H9 (cell line): ENCODE measurements around the gene MPL. TPM values are rescaled to one million over a fixed set of nuclear protein-coding genes. Genes with fewer than 3 reads are reported as not detected.

Source experiments
- DNase-seq: peaks from one replicate; pipeline ENCODE4 v3.0.0-alpha.2; 2017
- H2AFZ ChIP-seq: one replicate; pipeline ENCODE4 v1.6.1; 2013; ENCODE audit warnings: mild to moderate bottlenecking, low read length, control low read depth, moderate library complexity
- H2AK5ac ChIP-seq: 2 replicates; pipeline ENCODE4 v1.6.1; 2013; ENCODE audit warnings: low read length, control low read depth, mixed read lengths; ENCODE audit not compliant: insufficient read length
- H2BK120ac ChIP-seq: one replicate; pipeline ENCODE4 v1.6.1; 2013; ENCODE audit warnings: low read depth, mild to moderate bottlenecking, low read length, control low read depth, inconsistent platforms; ENCODE audit not compliant: poor library complexity, severe bottlenecking
- H2BK12ac ChIP-seq: 2 replicates; pipeline ENCODE4 v1.6.1; 2013; ENCODE audit warnings: low read length, control low read depth, mixed read lengths, low read depth; ENCODE audit not compliant: insufficient read length
- H2BK15ac ChIP-seq: 2 replicates; pipeline ENCODE4 v1.6.1; 2013; ENCODE audit warnings: low read depth, low read length, control low read depth
- H2BK20ac ChIP-seq: one replicate; pipeline ENCODE4 v1.6.1; 2013; ENCODE audit warnings: low read depth, mild to moderate bottlenecking, low read length, control low read depth, inconsistent platforms; ENCODE audit not compliant: poor library complexity, severe bottlenecking
- H2BK5ac ChIP-seq: 2 replicates; pipeline ENCODE4 v1.6.1; 2013; ENCODE audit warnings: low read length, control low read depth, mixed read lengths; ENCODE audit not compliant: insufficient read length
- H3K14ac ChIP-seq: 2 replicates; pipeline ENCODE4 v1.6.1; 2013; ENCODE audit warnings: low read length, control low read depth; ENCODE audit not compliant: insufficient read depth
- H3K18ac ChIP-seq: 2 replicates; pipeline ENCODE4 v1.6.1; 2013; ENCODE audit warnings: low read depth, mild to moderate bottlenecking, mixed read lengths, low read length, control low read depth; ENCODE audit not compliant: insufficient read length
- H3K23ac ChIP-seq: 2 replicates; pipeline ENCODE4 v1.6.1; 2013; ENCODE audit warnings: low read length, control low read depth, mixed read lengths, low read depth; ENCODE audit not compliant: insufficient read length
- H3K23me2 ChIP-seq: 2 replicates; pipeline ENCODE4 v1.6.1; 2013; ENCODE audit warnings: low read depth, mild to moderate bottlenecking, mixed read lengths, low read length, control low read depth; ENCODE audit not compliant: insufficient read length, poor library complexity, severe bottlenecking
- H3K27ac ChIP-seq: 2 replicates; pipeline ENCODE4 v1.5.1; 2013; ENCODE audit warnings: low read length, control low read depth, mixed read lengths, low read depth; ENCODE audit not compliant: insufficient read length
- H3K27me3 ChIP-seq: 2 replicates; pipeline ENCODE4 v1.6.1; 2013; ENCODE audit warnings: low read length, control low read depth, inconsistent platforms; ENCODE audit not compliant: insufficient read depth
- H3K4ac ChIP-seq: 2 replicates; pipeline ENCODE4 v1.6.1; 2013; ENCODE audit warnings: low read depth, mild to moderate bottlenecking, control low read depth, inconsistent platforms, low read length, moderate library complexity
- H3K4me1 ChIP-seq: 2 replicates; pipeline ENCODE4 v1.6.1; 2013; ENCODE audit warnings: low read length, control low read depth, inconsistent platforms; ENCODE audit not compliant: insufficient read depth
- H3K4me2 ChIP-seq: 2 replicates; pipeline ENCODE4 v1.6.1; 2013; ENCODE audit warnings: low read length, control low read depth, mixed read lengths; ENCODE audit not compliant: insufficient read length, insufficient read depth
- H3K56ac ChIP-seq: 2 replicates; pipeline ENCODE4 v1.6.1; 2013; ENCODE audit warnings: low read depth, mild to moderate bottlenecking, mixed read lengths, low read length, control low read depth; ENCODE audit not compliant: insufficient read length
- H3K79me1 ChIP-seq: 2 replicates; pipeline ENCODE4 v1.6.1; 2013; ENCODE audit warnings: low read depth, mild to moderate bottlenecking, moderate library complexity, low read length, control low read depth, inconsistent platforms; ENCODE audit not compliant: insufficient read depth, poor library complexity, severe bottlenecking
- H3K79me2 ChIP-seq: 2 replicates; pipeline ENCODE4 v1.6.1; 2013; ENCODE audit warnings: low read length, control low read depth, inconsistent platforms; ENCODE audit not compliant: insufficient read depth
- H3K9ac ChIP-seq: 2 replicates; pipeline ENCODE4 v1.6.1; 2013; ENCODE audit warnings: low read length, control low read depth, mixed read lengths; ENCODE audit not compliant: insufficient read length; ENCODE audit errors: extremely low read depth
- H3K9me3 ChIP-seq: one replicate; pipeline ENCODE4 v1.6.1; 2013; ENCODE audit warnings: low read depth, low read length, inconsistent platforms; ENCODE audit not compliant: control insufficient read depth
- H3T11ph ChIP-seq: one replicate; pipeline ENCODE4 v1.6.1; 2013; ENCODE audit warnings: mild to moderate bottlenecking, low read length, control low read depth, inconsistent platforms
- H4K20me1 ChIP-seq: one replicate; pipeline ENCODE4 v1.6.1; 2013; ENCODE audit not compliant: control insufficient read depth, insufficient read length, insufficient read depth
- H4K5ac ChIP-seq: 2 replicates; pipeline ENCODE4 v1.6.1; 2013; ENCODE audit warnings: low read depth, mild to moderate bottlenecking, mixed read lengths, low read length, control low read depth; ENCODE audit not compliant: insufficient read length
- H4K8ac ChIP-seq: replicated peaks from 2 replicates; pipeline ENCODE4 v1.6.1; 2013; ENCODE audit warnings: low read length, control low read depth, mixed read lengths, low read depth; ENCODE audit not compliant: insufficient read length
- H4K91ac ChIP-seq: 2 replicates; pipeline ENCODE4 v1.6.1; 2013; ENCODE audit warnings: low read depth, mild to moderate bottlenecking, moderate library complexity, mixed read lengths, low read length, control low read depth; ENCODE audit not compliant: insufficient read length
- H3K27ac Mint-ChIP-seq, 3 experiments: 2 replicates in 2 of 3; 3 replicates in 1 of 3; pipeline ENCODE4 v1.8.0; 2020 to 2021; ENCODE audit warnings: mixed read lengths in 3 of 3, mild to moderate bottlenecking in 1 of 3, moderate library complexity in 1 of 3
- H3K27me3 Mint-ChIP-seq: 2 replicates; pipeline ENCODE4 v1.8.0; 2021; ENCODE audit warnings: low read depth, mild to moderate bottlenecking, moderate library complexity, mixed read lengths
- H3K36me3 Mint-ChIP-seq, 3 experiments: 2 replicates in 2 of 3; 3 replicates in 1 of 3; pipeline ENCODE4 v1.8.0; 2020 to 2021; ENCODE audit warnings: low read depth in 3 of 3, mixed read lengths in 3 of 3; ENCODE audit not compliant: insufficient read depth in 1 of 3
- H3K4me1 Mint-ChIP-seq, 2 experiments: 2 replicates each; pipeline ENCODE4 v1.8.0; 2020; ENCODE audit warnings: mixed read lengths in 2 of 2
- H3K4me3 Mint-ChIP-seq, 2 experiments: 2 replicates in 1 of 2; 3 replicates in 1 of 2; pipeline ENCODE4 v1.8.0; 2020 to 2021; ENCODE audit warnings: mild to moderate bottlenecking in 2 of 2, mixed read lengths in 2 of 2, moderate library complexity in 1 of 2
- H3K9me3 Mint-ChIP-seq, 2 experiments: 2 replicates in 1 of 2; 3 replicates in 1 of 2; pipeline ENCODE4 v1.8.0; 2020; ENCODE audit warnings: mild to moderate bottlenecking in 2 of 2, mixed read lengths in 2 of 2, moderate library complexity in 1 of 2
- CTCF ChIP-seq: fragments of 200-600 bp; sonication (generic); conservative IDR thresholded peaks from 3 replicates; pipeline ENCODE4 v1.8.0; 2021; ENCODE audit warnings: antibody characterized with exemption, mild to moderate bottlenecking
- WGBS: extraction: QIAGEN DNeasy Blood & Tissue Kit; methylation state at CpG from one replicate; pipeline ENCODE4 v1.1.7; 2013; ENCODE audit warnings: missing lambda C conversion rate, low lambda C conversion rate, mixed read lengths; ENCODE audit not compliant: insufficient read length; ENCODE audit errors: extremely low coverage; 5-methylcytosine and 5-hydroxymethylcytosine counted together
- total RNA-seq: library from RNA; stranded (reverse); gene quantifications from 2 replicates; pipeline ENCODE4 v1.2.1, GENCODE V29; 2021

MPL gene
- total RNA-seq, 1 experiment from 2014 or later: not detected

GRCh38 chr1:43319288-43319687, 18.3 kb upstream of the MPL start:
- H3K18ac ChIP-seq: no peak overlapping the region
- H3K9me3 Mint-ChIP-seq: no peaks in the 10 kb centered on the region
- no peak overlapping the region for H3K4ac ChIP-seq
- H2BK5ac ChIP-seq: no peak overlapping the region
- no peak overlapping the region for H3K27ac ChIP-seq
- H3K23me2 ChIP-seq: no peaks in the 10 kb centered on the region
- WGBS: no CpG with 5 or more reads among the region's 5 CpGs
- H3K27me3 Mint-ChIP-seq: no peaks in the 10 kb centered on the region; the same call in none of the 2 replicates
- H3K4me3 Mint-ChIP-seq: no peak overlapping the region
- H2AFZ ChIP-seq: no peak overlapping the region
- H3K23ac ChIP-seq: no peak overlapping the region
- no peak overlapping the region; a peak in 1 of 7 replicates for H3K27ac Mint-ChIP-seq
- no peaks in the 10 kb centered on the region for H3K36me3 Mint-ChIP-seq
- no peaks in the 10 kb centered on the region for H3K27me3 ChIP-seq
- H2BK120ac ChIP-seq: no peak overlapping the region
- no peak overlapping the region for H2BK12ac ChIP-seq
- no peaks in the 10 kb centered on the region for H3K79me2 ChIP-seq
- no peak overlapping the region for H2BK15ac ChIP-seq
- H3K9me3 ChIP-seq: no peaks in the 10 kb centered on the region
- no peak overlapping the region for H4K5ac ChIP-seq
- H3K4me2 ChIP-seq: no peak overlapping the region
- H3K56ac ChIP-seq: no peak overlapping the region
- no peak overlapping the region for H4K91ac ChIP-seq
- no peak for TF ChIP-seq CTCF
- H2AK5ac ChIP-seq: no peak overlapping the region
- no peak for DNase-seq
- H3T11ph ChIP-seq: no peak overlapping the region
- H4K8ac ChIP-seq: no peak overlapping the region
- H3K4me1 ChIP-seq: no peaks in the 10 kb centered on the region
- H3K4me1 Mint-ChIP-seq: peaks cover 8 to 12% of the 10 kb centered on the region in 2 experiments
- H4K20me1 ChIP-seq: no peaks in the 10 kb centered on the region
- no peak overlapping the region; the same call in 1 of the 2 replicates for H3K14ac ChIP-seq
- H3K9ac ChIP-seq: no peak overlapping the region
- H2BK20ac ChIP-seq: no peak overlapping the region
- H3K79me1 ChIP-seq: no peaks in the 10 kb centered on the region
